ENCODE measurements around the gene PLG. TPM values are rescaled to one million over a fixed set of nuclear protein-coding genes. Genes with fewer than 3 reads are reported as not detected.

Gene PLG
- total RNA-seq, 2 experiments from 2014 or later: 3.4 to 3.7 TPM

DNA sequence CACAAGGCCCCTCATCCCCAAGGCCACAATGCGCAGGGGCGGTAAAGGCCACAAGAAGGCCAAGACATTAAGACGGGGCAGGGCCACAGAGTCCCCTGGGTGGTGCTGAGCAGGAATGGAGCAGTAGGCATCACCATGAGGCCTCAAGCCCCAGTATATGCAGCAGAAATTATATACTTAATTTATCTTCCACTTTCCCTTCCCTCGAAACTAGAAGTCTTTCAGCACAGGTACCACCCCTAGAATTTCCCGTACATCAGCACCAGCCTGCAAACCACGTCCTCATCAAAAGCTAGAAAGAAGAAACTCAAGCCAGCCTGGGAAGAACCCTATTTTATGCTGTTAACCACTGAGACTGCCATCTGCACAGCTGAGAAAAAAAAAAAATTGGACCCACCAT lies 89.4 kb downstream of the PLG start:
- no peak for TF ChIP-seq CTCF (conservative IDR thresholded peaks at IDR 0.05; ENCODE audit: low read length)
- Histone ChIP-seq H3K27ac (ENCODE audit: low read depth, low read length, poor library complexity, severe bottlenecking) (no peak overlapping the region), H3K9me2 (ENCODE audit: insufficient read depth, low read length) (no peaks in the 10 kb centered on the region), H2AFZ (ENCODE audit: low read length) (no peak overlapping the region), H4K20me1 (ENCODE audit: insufficient read depth, low read length) (no peaks in the 10 kb centered on the region), H3K36me3 (ENCODE audit: insufficient read depth, low read length) (no peaks in the 10 kb centered on the region), H3K4me1 (ENCODE audit: insufficient read depth, low read length, poor library complexity, severe bottlenecking) (no peaks in the 10 kb centered on the region), H3K79me2 (ENCODE audit: insufficient read depth, low read depth, low read length) (no peaks in the 10 kb centered on the region), H3K9me3 (ENCODE audit: low read length) (no peaks in the 10 kb centered on the region), H3K4me3 (ENCODE audit: low read depth, low read length, poor library complexity, severe bottlenecking) (no peak overlapping the region), H3K4me2 (ENCODE audit: low read length) (no peak overlapping the region)
- no TSS peak for BruUV-seq (replicated peaks)
- intact Hi-C loops (cut with micrococcal nuclease; ENCODE audit: unreplicated experiment): no loop called here
- POLR2A ChIA-PET: no interaction called here
- DNase-seq (ENCODE audit: low spot score): no peak
- CTCF ChIA-PET (ENCODE audit: unreplicated experiment): no interaction called here

GRCh38 chr6:160791981-160792418 lies 90.0 kb downstream of the PLG start:
- DNase-seq (ENCODE audit: low spot score): no peak
- Histone ChIP-seq H3K79me2 (ENCODE audit: insufficient read depth, low read depth, low read length) (no peaks in the 10 kb centered on the region), H3K4me2 (ENCODE audit: low read length) (no peak overlapping the region), H3K9me3 (ENCODE audit: low read length) (no peaks in the 10 kb centered on the region), H3K4me3 (ENCODE audit: low read depth, low read length, poor library complexity, severe bottlenecking) (no peak overlapping the region), H2AFZ (ENCODE audit: low read length) (no peak overlapping the region), H3K4me1 (ENCODE audit: insufficient read depth, low read length, poor library complexity, severe bottlenecking) (no peaks in the 10 kb centered on the region), H3K9me2 (ENCODE audit: insufficient read depth, low read length) (no peaks in the 10 kb centered on the region), H3K27ac (ENCODE audit: low read depth, low read length, poor library complexity, severe bottlenecking) (no peak overlapping the region), H3K36me3 (ENCODE audit: insufficient read depth, low read length) (no peaks in the 10 kb centered on the region), H4K20me1 (ENCODE audit: insufficient read depth, low read length) (no peaks in the 10 kb centered on the region)
- TF ChIP-seq CTCF (conservative IDR thresholded peaks at IDR 0.05; ENCODE audit: low read length) (no peak), EZH2phosphoT487 (IDR thresholded peaks at IDR 0.05; ENCODE audit: borderline replicate concordance, low read depth, low read length) (no peak)
- no TSS peak for BruUV-seq (replicated peaks)
- ChIA-PET POLR2A (no interaction called here), CTCF (ENCODE audit: unreplicated experiment) (no interaction called here)
- intact Hi-C loops (cut with micrococcal nuclease; ENCODE audit: unreplicated experiment): no loop called here

GRCh38 chr6:160792708-160793107 lies 90.7 kb downstream of the PLG start:
- Histone ChIP-seq H4K20me1 (ENCODE audit: insufficient read depth, low read length) (no peaks in the 10 kb centered on the region), H3K27ac (ENCODE audit: low read depth, low read length, poor library complexity, severe bottlenecking) (no peak overlapping the region), H3K9me3 (ENCODE audit: low read length) (0 out of 2 replicates have a peak, but pooled peaks cover 3% of the 10 kb centered on the region), H2AFZ (ENCODE audit: low read length) (no peak overlapping the region), H3K9me2 (ENCODE audit: insufficient read depth, low read length) (no peaks in the 10 kb centered on the region), H3K4me1 (ENCODE audit: insufficient read depth, low read length, poor library complexity, severe bottlenecking) (no peaks in the 10 kb centered on the region), H3K4me2 (ENCODE audit: low read length) (no peak overlapping the region), H3K79me2 (ENCODE audit: insufficient read depth, low read depth, low read length) (no peaks in the 10 kb centered on the region), H3K36me3 (ENCODE audit: insufficient read depth, low read length) (no peaks in the 10 kb centered on the region), H3K4me3 (ENCODE audit: low read depth, low read length, poor library complexity, severe bottlenecking) (no peak overlapping the region)
- intact Hi-C loops (cut with micrococcal nuclease; ENCODE audit: unreplicated experiment): no loop called here
- CTCF ChIA-PET (ENCODE audit: unreplicated experiment): no interaction called here
- no peak for DNase-seq (ENCODE audit: low spot score)
- TF ChIP-seq CTCF (conservative IDR thresholded peaks at IDR 0.05; ENCODE audit: low read length) (no peak), EZH2phosphoT487 (IDR thresholded peaks at IDR 0.05; ENCODE audit: borderline replicate concordance, low read depth, low read length) (no peak)
- BruUV-seq (replicated peaks): no TSS peak
- POLR2A ChIA-PET: interaction anchor here (1.5 kb wide), 1 partner anchor 9 kb away, joined by 3 read pairs; no protein-coding TSS in a partner anchor
